H7 (cell line): ENCODE results near the gene KCNJ18. TPM values are rescaled to one million over a fixed set of nuclear protein-coding genes. Genes with fewer than 3 reads are reported as not detected.
"Not testable (repeated sequence)": the region's sequence is repeated elsewhere in the genome, so short reads cannot be mapped to it uniquely, and the experiment has no call there.

Source experiments
- DNase-seq: peaks from one replicate; pipeline ENCODE4 v3.0.0; 2012
- H3K27me3 ChIP-seq: 2 replicates; pipeline ENCODE4 v1.6.0; 2011; ENCODE audit warnings: mild to moderate bottlenecking, low read length; ENCODE audit not compliant: control insufficient read depth, insufficient read depth
- H3K36me3 ChIP-seq: replicated peaks from 2 replicates; pipeline ENCODE4 v1.5.1; 2011; ENCODE audit warnings: low read length; ENCODE audit not compliant: control insufficient read depth, insufficient read depth
- H3K4me3 ChIP-seq: 2 replicates; pipeline ENCODE4 v1.5.1; 2011; ENCODE audit warnings: low read depth, mild to moderate bottlenecking, control low read depth, low read length, moderate library complexity; ENCODE audit not compliant: insufficient read depth
- total RNA-seq: library from RNA; depleted of rRNA; stranded (reverse); fragments of >200 nt; shearing (Covaris generic); gene quantifications from 2 replicates; pipeline ENCODE4 v1.2.3, GENCODE V29; 2014

KCNJ18 gene
- total RNA-seq, 1 experiment from 2014 or later, result not detected

DNA sequence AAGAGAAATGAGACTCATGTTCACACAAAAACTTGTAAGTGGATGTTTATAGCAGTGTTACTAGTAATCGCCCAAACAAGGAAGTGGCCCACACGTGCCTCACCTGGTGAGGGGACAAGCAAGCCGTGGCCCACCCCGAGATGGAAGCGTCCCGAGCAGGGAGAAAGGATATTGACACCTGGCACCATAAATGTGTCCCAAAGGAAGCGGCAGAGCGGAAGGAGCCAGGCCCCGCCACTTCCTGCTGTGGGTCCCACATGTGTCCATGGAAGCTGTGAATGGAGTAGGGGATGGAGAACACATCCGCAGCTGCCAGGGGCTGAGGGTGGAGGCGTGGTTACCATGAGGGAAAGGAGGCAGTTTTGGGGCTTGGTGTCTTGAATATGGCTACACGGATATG lies 18.9 kb downstream of the KCNJ18 start:
- no peaks in the 10 kb centered on the region for H3K36me3 ChIP-seq
- DNase-seq, result no peak
- no peaks in the 10 kb centered on the region for H3K27me3 ChIP-seq
- H3K4me3 ChIP-seq, result no peak overlapping the region

DNA sequence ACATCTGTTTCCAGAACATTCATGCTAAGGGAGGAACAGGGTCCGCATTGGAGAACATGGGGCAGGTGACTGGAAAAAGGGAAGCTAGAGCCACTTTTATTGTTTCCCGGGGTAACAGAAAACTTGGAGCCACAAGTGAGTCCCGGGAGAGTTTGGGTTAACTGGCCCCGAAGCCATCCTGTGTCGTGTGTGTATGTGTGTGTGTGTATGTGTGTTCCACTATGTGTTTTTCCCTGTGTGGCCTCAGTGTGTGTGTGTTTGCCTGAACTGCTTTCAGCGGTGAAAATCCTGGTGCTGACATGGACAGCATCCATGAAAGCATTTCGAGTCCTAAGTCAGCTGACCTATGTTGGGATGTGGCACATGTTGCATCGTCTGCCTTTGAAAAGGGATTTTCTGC lies 20.7 kb downstream of the KCNJ18 start:
- H3K36me3 ChIP-seq, DNase-seq, H3K27me3 ChIP-seq, H3K4me3 ChIP-seq: not testable (repeated sequence)

DNA sequence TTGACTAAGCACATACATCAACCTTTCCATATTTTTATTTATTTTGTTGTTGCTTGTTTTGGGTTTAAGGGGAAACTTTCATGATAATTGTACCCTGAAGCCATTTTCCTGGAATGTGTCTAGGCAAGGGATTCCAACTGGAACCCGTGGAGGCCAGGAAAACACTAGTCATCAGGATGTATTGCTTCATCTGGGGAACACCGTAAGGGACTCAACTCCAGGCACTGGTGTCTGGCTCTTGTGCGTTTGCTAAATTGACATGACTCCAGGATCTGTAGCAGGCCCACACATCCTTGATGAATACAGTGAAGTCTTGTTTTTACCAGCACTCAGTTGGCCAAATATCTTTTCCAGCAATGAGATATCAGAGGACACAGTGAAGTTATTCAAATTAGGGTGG lies 21.3 kb downstream of the KCNJ18 start:
- H3K4me3 ChIP-seq, DNase-seq, H3K36me3 ChIP-seq, H3K27me3 ChIP-seq: not testable (repeated sequence)

DNA sequence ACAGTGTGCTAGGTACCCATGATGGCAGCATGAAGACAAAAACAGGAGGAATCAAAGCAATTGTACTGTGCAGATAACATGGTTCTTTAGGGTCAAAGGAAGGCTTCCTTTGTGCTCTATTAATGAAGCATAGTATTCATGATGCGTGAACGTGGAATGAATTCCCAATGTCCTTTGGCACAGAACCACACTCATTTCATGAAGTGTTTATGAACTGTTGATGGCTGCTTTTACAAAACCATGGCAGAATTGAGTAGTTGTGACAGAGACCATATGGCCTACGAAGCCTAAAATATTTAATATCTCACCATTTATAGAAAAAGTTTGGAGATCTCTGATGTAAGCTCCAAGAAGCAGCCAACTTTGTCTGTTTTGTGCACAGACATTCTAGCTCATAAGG lies 22.4 kb downstream of the KCNJ18 start:
- DNase-seq, H3K27me3 ChIP-seq, H3K4me3 ChIP-seq, H3K36me3 ChIP-seq: not testable (repeated sequence)

GRCh38 chr17:21715877-21716276 lies 23.6 kb downstream of the KCNJ18 start:
- H3K27me3 ChIP-seq, DNase-seq: not testable (repeated sequence)

GRCh38 chr17:21718971-21719370 lies 26.6 kb downstream of the KCNJ18 start:
- H3K36me3 ChIP-seq, H3K4me3 ChIP-seq, DNase-seq, H3K27me3 ChIP-seq: not testable (repeated sequence)

More at GRCh38 chr17:21715877-21716276, 23.6 kb downstream of the KCNJ18 start:
- H3K36me3 ChIP-seq, H3K4me3 ChIP-seq: not testable (repeated sequence)

DNA sequence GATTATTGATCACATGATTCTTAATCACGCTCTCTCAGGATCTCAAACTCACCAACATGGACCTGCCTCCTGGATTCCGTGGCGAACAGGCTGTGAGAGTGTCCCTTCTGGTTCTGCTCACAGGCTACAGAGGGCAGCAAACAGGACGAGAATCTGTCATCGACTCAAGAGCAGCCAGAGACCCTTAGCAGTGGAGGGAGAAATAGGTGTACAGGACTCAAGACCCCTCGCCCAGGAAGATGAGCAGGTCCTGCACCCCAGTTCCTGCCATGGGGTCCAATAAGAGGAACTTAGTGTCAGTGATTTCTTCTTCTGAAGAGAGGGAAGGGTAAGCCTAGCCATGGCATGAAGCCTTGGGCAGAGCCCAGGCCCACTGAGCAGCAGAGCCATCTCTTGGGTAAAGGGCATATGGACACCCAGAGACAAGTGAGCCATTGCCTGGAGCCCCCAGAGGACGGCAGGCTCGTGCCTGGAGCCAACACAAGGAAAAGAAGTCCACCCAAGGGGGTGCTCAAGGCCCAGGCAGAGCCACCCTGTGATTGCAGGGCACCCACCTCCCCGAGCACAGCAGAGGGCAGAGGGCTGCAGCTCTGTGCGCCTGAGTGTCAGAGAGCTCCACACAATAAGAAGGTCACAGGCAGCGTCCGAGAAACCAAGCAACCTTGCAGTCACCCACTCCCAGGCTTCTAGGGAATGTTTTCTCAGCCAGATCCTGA lies 27.3 kb downstream of the KCNJ18 start:
- not testable (repeated sequence) for H3K36me3 ChIP-seq, H3K4me3 ChIP-seq, H3K27me3 ChIP-seq, DNase-seq

DNA sequence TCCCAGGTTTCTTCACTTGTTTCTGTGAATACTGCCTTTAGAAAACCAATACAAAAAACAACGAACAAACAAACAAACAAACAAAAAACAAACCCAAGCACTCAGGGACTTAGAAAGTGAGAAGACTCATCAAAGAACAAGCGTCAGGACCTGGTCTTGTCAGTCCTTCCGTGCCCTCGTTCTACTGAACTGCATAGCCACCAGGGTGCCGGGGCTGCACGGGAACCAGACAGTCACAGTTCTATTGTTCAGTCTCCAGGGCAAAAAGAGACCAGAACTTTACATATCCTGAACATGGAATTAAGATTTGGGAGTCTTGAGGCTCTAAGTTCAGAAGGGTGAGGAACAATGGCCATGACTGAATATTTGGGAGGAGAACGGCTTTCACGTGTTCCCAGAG lies 28.2 kb downstream of the KCNJ18 start:
- H3K4me3 ChIP-seq, DNase-seq, H3K36me3 ChIP-seq, H3K27me3 ChIP-seq: not testable (repeated sequence)

- H3K36me3 ChIP-seq, DNase-seq, H3K4me3 ChIP-seq, H3K27me3 ChIP-seq: not testable (repeated sequence)
Observed at GRCh38 chr17:21722268-21722667, 29.9 kb downstream of the KCNJ18 start.

- DNase-seq, H3K4me3 ChIP-seq, H3K27me3 ChIP-seq, H3K36me3 ChIP-seq: not testable (repeated sequence)
Observed at GRCh38 chr17:21724216-21725006, 32.1 kb downstream of the KCNJ18 start.

- not testable (repeated sequence) for DNase-seq, H3K36me3 ChIP-seq, H3K27me3 ChIP-seq, H3K4me3 ChIP-seq
Observed at GRCh38 chr17:21731076-21731475, 38.8 kb downstream of the KCNJ18 start.

GRCh38 chr17:21733931-21734330 lies 41.6 kb downstream of the KCNJ18 start:
- H3K4me3 ChIP-seq, H3K27me3 ChIP-seq: not testable (repeated sequence)

GRCh38 chr17:21735814-21736213 lies 43.5 kb downstream of the KCNJ18 start:
- H3K27me3 ChIP-seq, H3K36me3 ChIP-seq, H3K4me3 ChIP-seq, DNase-seq: not testable (repeated sequence)

More at GRCh38 chr17:21733931-21734330, 41.6 kb downstream of the KCNJ18 start:
- not testable (repeated sequence) for DNase-seq, H3K36me3 ChIP-seq

GRCh38 chr17:21737015-21737580 lies 44.8 kb downstream of the KCNJ18 start:
- not testable (repeated sequence) for DNase-seq, H3K27me3 ChIP-seq, H3K4me3 ChIP-seq, H3K36me3 ChIP-seq

GRCh38 chr17:21738241-21738640 lies 45.9 kb downstream of the KCNJ18 start:
- not testable (repeated sequence) for H3K36me3 ChIP-seq, DNase-seq, H3K27me3 ChIP-seq, H3K4me3 ChIP-seq
